Hepatocyte (in vitro differentiated cells): ENCODE measurements around the gene BBS9. TPM values are rescaled to one million over a fixed set of nuclear protein-coding genes. Genes with fewer than 3 reads are reported as not detected.

Experiments used
- DNase-seq: peaks from one replicate; pipeline ENCODE4 v3.0.0-alpha.2; 2016; ENCODE audit warnings: low spot score
- H2AFZ ChIP-seq: fragments of 200-600 bp; sonication (generic); 2 replicates; pipeline ENCODE4 v1.6.0; 2016; ENCODE audit warnings: antibody characterized with exemption, mild to moderate bottlenecking
- H3K27ac ChIP-seq: fragments of 200-600 bp; sonication (generic); 2 replicates; pipeline ENCODE4 v1.5.1; 2016; ENCODE audit warnings: mild to moderate bottlenecking
- H3K27me3 ChIP-seq: fragments of 200-600 bp; sonication (generic); 2 replicates; pipeline ENCODE4 v1.6.1; 2016
- H3K36me3 ChIP-seq: fragments of 200-600 bp; sonication (generic); replicated peaks from 2 replicates; pipeline ENCODE4 v1.5.1; 2016; ENCODE audit warnings: low read depth; ENCODE audit not compliant: insufficient read depth
- H3K4me1 ChIP-seq: fragments of 200-600 bp; sonication (generic); 2 replicates; pipeline ENCODE4 v1.5.1; 2016; ENCODE audit warnings: mild to moderate bottlenecking, moderate library complexity; ENCODE audit not compliant: insufficient read depth
- H3K4me2 ChIP-seq: fragments of 200-600 bp; sonication (generic); 2 replicates; pipeline ENCODE4 v1.6.0; 2016
- H3K4me3 ChIP-seq: fragments of 200-600 bp; sonication (generic); 2 replicates; pipeline ENCODE4 v1.5.1; 2016; ENCODE audit warnings: mild to moderate bottlenecking
- H3K79me2 ChIP-seq: fragments of 200-600 bp; sonication (generic); 2 replicates; pipeline ENCODE4 v1.6.0; 2017; ENCODE audit warnings: mild to moderate bottlenecking
- H3K9me2 ChIP-seq: fragments of 200-600 bp; sonication (generic); replicated peaks from 2 replicates; pipeline ENCODE4 v1.6.0; 2017; ENCODE audit warnings: mild to moderate bottlenecking; ENCODE audit not compliant: insufficient read depth
- H3K9me3 ChIP-seq: fragments of 200-600 bp; sonication (generic); 2 replicates; pipeline ENCODE4 v1.5.1; 2016; ENCODE audit warnings: low read depth, mild to moderate bottlenecking
- H4K20me1 ChIP-seq: fragments of 200-600 bp; sonication (generic); 2 replicates; pipeline ENCODE4 v1.6.0; 2016; ENCODE audit warnings: mild to moderate bottlenecking; ENCODE audit not compliant: insufficient read depth, poor library complexity, severe bottlenecking
- CTCF ChIP-seq: fragments of 200-600 bp; sonication (generic); IDR thresholded peaks from 2 replicates; pipeline ENCODE4 v1.5.1; 2016; ENCODE audit warnings: antibody characterized with exemption, mild to moderate bottlenecking; ENCODE audit not compliant: poor library complexity
- EZH2 ChIP-seq: fragments of 200-600 bp; sonication (generic); IDR thresholded peaks from 2 replicates; pipeline ENCODE4 v1.6.1; 2016; ENCODE audit warnings: antibody characterized with exemption, mild to moderate bottlenecking, borderline replicate concordance
- EZH2phosphoT487 ChIP-seq: fragments of 200-600 bp; sonication (generic); IDR thresholded peaks from one replicate; pipeline ENCODE4 v1.6.1; 2018; ENCODE audit warnings: antibody characterized with exemption, mild to moderate bottlenecking, low read depth, moderate library complexity; ENCODE audit not compliant: unreplicated experiment, severe bottlenecking
- WGBS: methylation state at CpG from one replicate; pipeline ENCODE4 v1.1.6; 2016; ENCODE audit warnings: low lambda C conversion rate; ENCODE audit errors: missing lambda C conversion rate; 5-methylcytosine and 5-hydroxymethylcytosine counted together
- polyA plus RNA-seq: library from polyadenylated mRNA; unstranded; fragments of >200 nt; fragmentation: Nextera tagmentation; extraction: Ambion mirVana; gene quantifications from 2 replicates; pipeline ENCODE4 v1.2.1, GENCODE V29; 2016
- total RNA-seq: library from RNA; depleted of rRNA; stranded (reverse); fragments of >200 nt; gene quantifications from 2 replicates; pipeline ENCODE4 v1.2.3, GENCODE V29; 2014

The BBS9 gene
- total and polyA plus RNA-seq, 2 experiments from 2014 or later, result 10.1 to 12.3 TPM

GRCh38 chr7:33646166-33646565 lies 516.8 kb downstream of the BBS9 start:
- H3K9me2 ChIP-seq, result no peaks in the 10 kb centered on the region
- no peak for DNase-seq
- no peak overlapping the region for H3K4me3 ChIP-seq
- H3K27ac ChIP-seq, result no peak overlapping the region
- H3K9me3 ChIP-seq, result no peaks in the 10 kb centered on the region
- no peak overlapping the region for H3K4me2 ChIP-seq
- H3K36me3 ChIP-seq, result no peaks in the 10 kb centered on the region
- no peaks in the 10 kb centered on the region for H4K20me1 ChIP-seq
- WGBS, result 78% methylated on average over 3 of the region's 3 CpGs
- H3K27me3 ChIP-seq, result no peaks in the 10 kb centered on the region
- no peaks in the 10 kb centered on the region for H3K79me2 ChIP-seq
- no peak overlapping the region for H2AFZ ChIP-seq
- no peaks in the 10 kb centered on the region for H3K4me1 ChIP-seq
- TF ChIP-seq EZH2 (no peak), EZH2phosphoT487 (no peak), CTCF (no peak)

GRCh38 chr7:33646891-33647391 lies 517.6 kb downstream of the BBS9 start:
- no peaks in the 10 kb centered on the region for H3K4me1 ChIP-seq
- no peaks in the 10 kb centered on the region for H3K9me3 ChIP-seq
- TF ChIP-seq EZH2phosphoT487 (no peak), EZH2 (no peak), CTCF (no peak)
- no peak for DNase-seq
- H3K27me3 ChIP-seq, result no peaks in the 10 kb centered on the region
- H3K4me3 ChIP-seq, result no peak overlapping the region
- H3K4me2 ChIP-seq, result no peak overlapping the region
- H3K79me2 ChIP-seq, result no peaks in the 10 kb centered on the region
- H3K9me2 ChIP-seq, result no peaks in the 10 kb centered on the region
- WGBS, result 67% methylated on average over 4 of the region's 4 CpGs
- H3K27ac ChIP-seq, result no peak overlapping the region
- H4K20me1 ChIP-seq, result no peaks in the 10 kb centered on the region
- no peaks in the 10 kb centered on the region for H3K36me3 ChIP-seq
- no peak overlapping the region for H2AFZ ChIP-seq

GRCh38 chr7:33649476-33650441 lies 520.4 kb downstream of the BBS9 start:
- no peaks in the 10 kb centered on the region for H3K9me3 ChIP-seq
- no peak for TF ChIP-seq EZH2
- no peak for TF ChIP-seq CTCF
- TF ChIP-seq EZH2phosphoT487, result no peak
- no peak overlapping the region for H3K27ac ChIP-seq

More at GRCh38 chr7:33649476-33650441, 520.4 kb downstream of the BBS9 start:
- Histone ChIP-seq H3K79me2 (no peaks in the 10 kb centered on the region), H3K27me3 (no peaks in the 10 kb centered on the region), H4K20me1 (no peaks in the 10 kb centered on the region), H3K4me1 (no peaks in the 10 kb centered on the region), H3K36me3 (no peaks in the 10 kb centered on the region), H2AFZ (no peak overlapping the region), H3K4me3 (no peak overlapping the region), H3K4me2 (no peak overlapping the region), H3K9me2 (no peaks in the 10 kb centered on the region)
- 89% methylated on average over 7 of the region's 7 CpGs for WGBS
- DNase-seq, result no peak
